Progenitor cell of endocrine pancreas (in vitro differentiated cells): ENCODE results near the gene TBX20. TPM values are rescaled to one million over a fixed set of nuclear protein-coding genes. Genes with fewer than 3 reads are reported as not detected.
"Not testable (repeated sequence)": the region's sequence is repeated elsewhere in the genome, so short reads cannot be mapped to it uniquely, and the experiment has no call there.

Source experiments
- DNase-seq: peaks from one replicate; pipeline ENCODE4 v3.0.0; 2021; ENCODE audit warnings: low spot score; ENCODE audit not compliant: unreplicated experiment
- H3K27ac Mint-ChIP-seq: 2 replicates; pipeline ENCODE4 v1.8.0; 2021; ENCODE audit warnings: mild to moderate bottlenecking, moderate library complexity, mixed read lengths
- H3K27me3 Mint-ChIP-seq: 2 replicates; pipeline ENCODE4 v1.8.0; 2021; ENCODE audit warnings: mixed read lengths
- H3K36me3 Mint-ChIP-seq: 2 replicates; pipeline ENCODE4 v1.8.0; 2022; ENCODE audit warnings: mixed read lengths; ENCODE audit not compliant: insufficient read depth
- H3K4me1 Mint-ChIP-seq: 2 replicates; pipeline ENCODE4 v1.8.0; 2021; ENCODE audit warnings: low read depth, mixed read lengths
- H3K4me3 Mint-ChIP-seq: 2 replicates; pipeline ENCODE4 v1.8.0; 2021; ENCODE audit warnings: low read depth, mild to moderate bottlenecking, moderate library complexity, mixed read lengths
- H3K9me3 Mint-ChIP-seq: 2 replicates; pipeline ENCODE4 v1.8.0; 2021; ENCODE audit warnings: low read depth, mixed read lengths
- total RNA-seq: library from RNA; stranded (reverse); gene quantifications from 2 replicates; pipeline ENCODE4 v1.2.1, GENCODE V29; 2021

The TBX20 gene
- total RNA-seq, 1 donor from 2014 or later: not detected

DNA sequence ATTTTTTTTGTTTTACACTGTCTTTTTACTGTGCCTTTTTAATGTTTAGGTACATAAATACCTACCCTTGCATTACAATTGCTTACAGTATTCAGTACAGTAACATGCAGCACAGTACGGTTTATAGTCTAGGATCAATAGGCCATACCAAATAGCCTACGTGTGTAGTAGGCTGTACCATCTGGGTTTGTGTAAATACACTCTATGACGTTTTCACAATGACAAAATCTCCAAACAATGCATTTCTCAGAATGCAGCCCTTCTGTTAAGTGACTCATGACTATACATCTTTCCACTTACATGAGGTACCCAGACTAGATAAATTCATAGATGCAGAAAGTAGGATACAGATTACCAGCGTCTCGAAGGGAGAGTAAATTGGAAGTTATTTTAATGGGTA is 26.5 kb downstream of the TBX20 start:
- H3K27ac Mint-ChIP-seq, DNase-seq, H3K4me1 Mint-ChIP-seq, H3K36me3 Mint-ChIP-seq, H3K9me3 Mint-ChIP-seq, H3K4me3 Mint-ChIP-seq, H3K27me3 Mint-ChIP-seq: not testable (repeated sequence)

- H3K4me1 Mint-ChIP-seq, H3K4me3 Mint-ChIP-seq, DNase-seq, H3K36me3 Mint-ChIP-seq, H3K27me3 Mint-ChIP-seq, H3K27ac Mint-ChIP-seq, H3K9me3 Mint-ChIP-seq: not testable (repeated sequence)
These were observed 31.5 kb downstream of the TBX20 start for GRCh38 chr7:35222445-35222844.

DNA sequence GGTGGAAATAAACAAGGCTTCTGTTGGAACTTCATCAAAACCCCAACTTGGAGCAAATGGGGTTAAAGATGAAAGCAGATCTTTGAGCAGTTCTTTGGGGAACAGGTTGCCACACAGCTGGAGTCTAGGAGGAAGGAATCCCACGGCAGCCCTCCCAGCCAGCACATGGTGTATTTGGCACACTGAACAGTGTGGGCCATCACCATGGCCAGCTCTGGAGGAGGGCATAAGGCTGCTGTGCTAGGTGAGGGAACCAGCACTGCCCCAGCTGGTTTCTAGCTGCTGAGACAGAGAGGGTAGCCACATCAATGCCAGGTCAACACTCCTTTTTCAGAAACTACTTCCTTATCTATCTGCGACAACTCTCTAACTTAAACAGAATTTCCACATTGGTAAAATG is 33.7 kb downstream of the TBX20 start:
- H3K4me3 Mint-ChIP-seq, H3K27ac Mint-ChIP-seq, DNase-seq, H3K36me3 Mint-ChIP-seq, H3K9me3 Mint-ChIP-seq, H3K27me3 Mint-ChIP-seq, H3K4me1 Mint-ChIP-seq: not testable (repeated sequence)

- not testable (repeated sequence) for H3K4me3 Mint-ChIP-seq, H3K9me3 Mint-ChIP-seq, DNase-seq, H3K27me3 Mint-ChIP-seq, H3K4me1 Mint-ChIP-seq, H3K27ac Mint-ChIP-seq, H3K36me3 Mint-ChIP-seq
These were observed 37.9 kb downstream of the TBX20 start for GRCh38 chr7:35216033-35216432.

- H3K36me3 Mint-ChIP-seq, H3K27me3 Mint-ChIP-seq, H3K4me3 Mint-ChIP-seq, H3K4me1 Mint-ChIP-seq, H3K9me3 Mint-ChIP-seq, DNase-seq, H3K27ac Mint-ChIP-seq: not testable (repeated sequence)
These were observed 38.8 kb downstream of the TBX20 start for GRCh38 chr7:35215063-35215462.

GRCh38 chr7:35206924-35207323 is 47.0 kb downstream of the TBX20 start:
- not testable (repeated sequence) for H3K9me3 Mint-ChIP-seq, H3K4me3 Mint-ChIP-seq, H3K27ac Mint-ChIP-seq, H3K27me3 Mint-ChIP-seq, DNase-seq, H3K4me1 Mint-ChIP-seq, H3K36me3 Mint-ChIP-seq

- H3K4me3 Mint-ChIP-seq, H3K9me3 Mint-ChIP-seq, H3K36me3 Mint-ChIP-seq: not testable (repeated sequence)
These were observed 49.0 kb downstream of the TBX20 start for GRCh38 chr7:35204850-35205249.

DNA sequence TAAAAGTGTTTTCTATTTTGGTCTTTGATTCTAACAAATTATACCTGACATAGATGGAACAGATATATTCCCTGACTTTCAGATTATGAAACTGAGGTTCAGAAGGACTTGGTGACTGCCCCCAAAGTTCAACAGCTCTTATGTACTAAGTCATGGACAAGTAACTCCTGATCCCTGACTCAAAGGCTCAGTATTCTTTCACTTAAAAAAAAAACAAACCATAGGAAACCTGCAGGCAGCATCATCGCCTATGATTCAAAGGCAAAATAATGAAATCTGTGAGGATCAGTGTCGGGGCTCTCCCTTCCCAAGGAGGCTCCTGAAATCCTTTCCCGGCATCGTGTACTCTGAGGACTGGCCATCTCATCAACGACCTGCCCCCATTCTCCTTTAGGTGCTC is 49.9 kb downstream of the TBX20 start:
- H3K36me3 Mint-ChIP-seq, H3K4me3 Mint-ChIP-seq, H3K27ac Mint-ChIP-seq, DNase-seq, H3K27me3 Mint-ChIP-seq, H3K4me1 Mint-ChIP-seq, H3K9me3 Mint-ChIP-seq: not testable (repeated sequence)

More at GRCh38 chr7:35204850-35205249, 49.0 kb downstream of the TBX20 start:
- not testable (repeated sequence) for H3K4me1 Mint-ChIP-seq, H3K27ac Mint-ChIP-seq, H3K27me3 Mint-ChIP-seq, DNase-seq

GRCh38 chr7:35202353-35202752 is 51.5 kb downstream of the TBX20 start:
- DNase-seq, H3K4me1 Mint-ChIP-seq, H3K4me3 Mint-ChIP-seq, H3K36me3 Mint-ChIP-seq, H3K27ac Mint-ChIP-seq, H3K9me3 Mint-ChIP-seq, H3K27me3 Mint-ChIP-seq: not testable (repeated sequence)

- not testable (repeated sequence) for H3K4me1 Mint-ChIP-seq, H3K9me3 Mint-ChIP-seq, H3K27me3 Mint-ChIP-seq, H3K27ac Mint-ChIP-seq, H3K36me3 Mint-ChIP-seq, H3K4me3 Mint-ChIP-seq, DNase-seq
These were observed 53.7 kb downstream of the TBX20 start for GRCh38 chr7:35200170-35200569.

- not testable (repeated sequence) for DNase-seq, H3K36me3 Mint-ChIP-seq, H3K4me3 Mint-ChIP-seq, H3K27ac Mint-ChIP-seq, H3K27me3 Mint-ChIP-seq, H3K4me1 Mint-ChIP-seq, H3K9me3 Mint-ChIP-seq
These were observed 55.3 kb downstream of the TBX20 start for GRCh38 chr7:35198370-35199140.

DNA sequence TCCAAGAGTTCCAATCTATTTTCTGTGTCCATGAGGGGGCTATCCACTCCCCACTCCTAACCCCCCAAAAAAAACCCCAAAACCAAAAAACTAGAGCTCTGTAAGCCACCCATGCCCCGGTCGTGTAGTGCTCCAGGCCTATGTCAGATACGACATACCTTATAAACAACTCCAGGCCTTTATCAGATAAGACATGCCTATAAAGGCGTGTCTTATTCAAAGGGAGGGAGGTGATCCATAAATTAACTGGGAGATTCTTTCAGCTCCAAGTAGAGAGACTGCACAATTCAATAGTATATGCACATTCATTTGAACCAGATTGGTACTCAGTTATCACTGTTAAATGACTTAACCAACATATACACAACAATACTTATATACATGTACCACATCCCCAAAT is 62.3 kb downstream of the TBX20 start:
- DNase-seq, H3K9me3 Mint-ChIP-seq, H3K27ac Mint-ChIP-seq, H3K4me3 Mint-ChIP-seq, H3K4me1 Mint-ChIP-seq, H3K36me3 Mint-ChIP-seq: not testable (repeated sequence)
- peaks cover 25% of the 10 kb centered on the region for H3K27me3 Mint-ChIP-seq
